GM10266 (cell line): Measurements from ENCODE around the gene FADS3.
A peak's percentile ranks its signal among the peaks of the same experiment; 100 is the strongest.

Source experiments
- DNase-seq: peaks from one replicate; pipeline ENCODE4 v3.0.0; 2012; ENCODE audit errors: extremely low spot score
- TF ChIP-seq, protein P1 (sequence below): IDR thresholded peaks from 2 replicates; pipeline ENCODE4 v1.5.1; 2012; ENCODE audit warnings: mild to moderate bottlenecking, low read depth; ENCODE audit not compliant: control insufficient read depth, insufficient read depth; ENCODE audit errors: missing control alignments

FADS3 gene

DNA sequence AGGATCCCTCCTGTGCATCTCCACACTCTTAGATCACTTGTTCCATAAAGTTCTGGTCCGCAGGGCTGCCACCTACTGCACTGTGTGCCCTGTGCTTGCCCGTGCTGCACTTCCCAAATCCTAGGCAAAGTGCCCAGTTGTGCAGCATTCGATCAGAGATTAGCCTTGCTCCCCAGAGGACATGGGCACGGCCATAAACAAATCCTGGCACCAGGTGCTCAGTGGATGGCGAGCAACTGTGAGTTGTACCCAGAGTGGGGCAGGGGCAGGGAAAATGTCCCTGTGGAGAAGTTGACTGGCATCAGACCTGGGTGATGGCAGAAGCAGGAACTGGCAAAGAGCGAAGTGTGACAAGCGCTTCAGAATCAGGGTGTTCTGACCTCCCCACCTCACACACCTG lies 58.6 kb downstream of the FADS3 start:
- TF ChIP-seq, protein P1, sequence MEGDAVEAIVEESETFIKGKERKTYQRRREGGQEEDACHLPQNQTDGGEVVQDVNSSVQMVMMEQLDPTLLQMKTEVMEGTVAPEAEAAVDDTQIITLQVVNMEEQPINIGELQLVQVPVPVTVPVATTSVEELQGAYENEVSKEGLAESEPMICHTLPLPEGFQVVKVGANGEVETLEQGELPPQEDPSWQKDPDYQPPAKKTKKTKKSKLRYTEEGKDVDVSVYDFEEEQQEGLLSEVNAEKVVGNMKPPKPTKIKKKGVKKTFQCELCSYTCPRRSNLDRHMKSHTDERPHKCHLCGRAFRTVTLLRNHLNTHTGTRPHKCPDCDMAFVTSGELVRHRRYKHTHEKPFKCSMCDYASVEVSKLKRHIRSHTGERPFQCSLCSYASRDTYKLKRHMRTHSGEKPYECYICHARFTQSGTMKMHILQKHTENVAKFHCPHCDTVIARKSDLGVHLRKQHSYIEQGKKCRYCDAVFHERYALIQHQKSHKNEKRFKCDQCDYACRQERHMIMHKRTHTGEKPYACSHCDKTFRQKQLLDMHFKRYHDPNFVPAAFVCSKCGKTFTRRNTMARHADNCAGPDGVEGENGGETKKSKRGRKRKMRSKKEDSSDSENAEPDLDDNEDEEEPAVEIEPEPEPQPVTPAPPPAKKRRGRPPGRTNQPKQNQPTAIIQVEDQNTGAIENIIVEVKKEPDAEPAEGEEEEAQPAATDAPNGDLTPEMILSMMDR: no peak

GRCh38 chr11:61832207-61832606 lies 59.1 kb downstream of the FADS3 start:
- TF ChIP-seq, protein P1: no peak
- no peak for DNase-seq

More for the DNA sequence above, 58.6 kb downstream of the FADS3 start:
- no peak for DNase-seq

- TF ChIP-seq, protein P1: no peak
- no peak for DNase-seq
Observed at GRCh38 chr11:61830237-61831105, 60.9 kb downstream of the FADS3 start.

- no peak for DNase-seq
- TF ChIP-seq, protein P1: no peak
Observed at GRCh38 chr11:61829806-61830205, 61.5 kb downstream of the FADS3 start.

DNA sequence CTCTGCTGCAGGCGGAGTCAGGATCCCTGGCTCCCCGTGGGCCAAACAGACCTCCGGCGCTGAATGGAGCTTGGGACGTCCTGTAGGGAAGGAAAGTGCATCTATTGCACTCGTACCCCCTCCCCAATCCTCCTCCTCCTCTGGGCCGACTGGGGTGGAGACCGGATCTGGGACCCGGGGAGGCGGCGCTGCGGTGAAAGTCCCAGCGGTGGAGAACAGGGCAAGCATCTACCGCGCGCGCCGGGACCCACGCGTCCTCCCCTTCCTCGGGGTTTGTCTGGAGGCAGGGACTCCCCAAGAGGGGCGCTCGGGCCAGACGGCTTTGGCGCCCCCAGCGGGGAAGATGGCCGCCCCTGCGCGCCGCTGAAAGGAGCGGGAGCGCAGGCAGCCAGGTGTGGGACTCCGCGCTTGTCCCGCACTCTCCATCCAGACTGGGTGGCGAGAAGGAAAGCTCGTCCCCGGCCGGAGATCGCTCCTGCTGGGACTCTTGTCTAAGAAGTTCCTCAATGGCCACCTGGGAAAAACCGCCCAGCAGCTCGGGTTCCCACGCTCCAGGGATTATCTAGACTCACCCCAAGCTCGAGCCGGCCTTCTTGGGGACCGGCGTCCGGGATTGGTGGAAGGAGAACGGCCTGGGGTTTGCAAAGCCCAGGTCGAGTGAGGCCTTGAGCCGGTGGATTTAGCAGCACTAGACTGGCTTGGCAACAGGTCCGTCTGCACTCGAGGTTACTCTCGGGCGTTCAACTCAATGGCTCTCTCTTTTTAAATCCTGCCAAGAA lies 62.5 kb downstream of the FADS3 start:
- peak; percentile 77 for DNase-seq
- TF ChIP-seq, protein P1: peak; percentile 72

GRCh38 chr11:61828379-61828628 lies 63.0 kb downstream of the FADS3 start:
- DNase-seq: no peak
- TF ChIP-seq, protein P1: no peak
